WTC11 (cell line): Measurements from ENCODE around the gene FRRS1. TPM values are rescaled to one million over a fixed set of nuclear protein-coding genes. Genes with fewer than 3 reads are reported as not detected.

ENCODE experiments used
- ATAC-seq: fragments of 200-7000 bp; cut with Tn5 transposase; 2 replicates; pipeline ENCODE4 v1.10.0; 2021; ENCODE audit warnings: mild to moderate bottlenecking, moderate library complexity
- CTCF ChIA-PET: fragments of 300-600 bp; sonication (Branson Sonifier 250); formaldehyde crosslinking; loops from one replicate; lab custom pipeline; 2021; ENCODE audit warnings: antibody characterized with exemption; lab: Charles Lee
- POLR2A ChIA-PET: fragments of 350-600 bp; sonication (Branson Sonifier 250); formaldehyde crosslinking; loops from one replicate; lab custom pipeline; 2021; ENCODE audit warnings: antibody characterized with exemption; lab: Charles Lee
- DNase-seq: peaks from one replicate; pipeline ENCODE4 v3.0.0; 2021; ENCODE audit warnings: low spot score
- H3K27ac Mint-ChIP-seq: 2 replicates; pipeline ENCODE4 v1.8.0; 2021; ENCODE audit warnings: mixed read lengths
- H3K27me3 Mint-ChIP-seq: 2 replicates; pipeline ENCODE4 v1.8.0; 2021; ENCODE audit warnings: low read depth, mild to moderate bottlenecking, moderate library complexity, mixed read lengths
- H3K36me3 Mint-ChIP-seq: 2 replicates; pipeline ENCODE4 v1.8.0; 2021; ENCODE audit warnings: mixed read lengths
- H3K4me1 Mint-ChIP-seq: 2 replicates; pipeline ENCODE4 v1.8.0; 2022; ENCODE audit warnings: mixed read lengths
- H3K4me3 Mint-ChIP-seq: 2 replicates; pipeline ENCODE4 v1.8.0; 2021; ENCODE audit warnings: mild to moderate bottlenecking, moderate library complexity, mixed read lengths
- H3K9me3 Mint-ChIP-seq: 2 replicates; pipeline ENCODE4 v1.8.0; 2021; ENCODE audit warnings: mixed read lengths
- CBFB ChIP-seq: sonication (generic); formaldehyde crosslinking; IDR thresholded peaks from 2 replicates; pipeline ENCODE4 v1.8.1; 2022; ENCODE audit warnings: mild to moderate bottlenecking, low read depth, missing genetic modification reagents
- FOXP1 ChIP-seq: sonication (generic); formaldehyde crosslinking; IDR thresholded peaks from 2 replicates; pipeline ENCODE4 v1.8.0; 2022; ENCODE audit warnings: missing genetic modification reagents, mild to moderate bottlenecking, moderate library complexity, borderline replicate concordance
- HMGA2 ChIP-seq: fragments of 250-450 bp; sonication (Bioruptor Pico); IDR thresholded peaks from 2 replicates; pipeline ENCODE4 v1.4.0; 2021; ENCODE audit warnings: mild to moderate bottlenecking, moderate library complexity
- IRF2 ChIP-seq: sonication (generic); formaldehyde crosslinking; IDR thresholded peaks from 2 replicates; pipeline ENCODE4 v1.8.0; 2022; ENCODE audit warnings: low read depth, missing genetic modification reagents, borderline replicate concordance
- NFYB ChIP-seq: sonication (generic); formaldehyde crosslinking; conservative IDR thresholded peaks from 2 replicates; pipeline ENCODE4 v1.8.0; 2022; ENCODE audit warnings: low read depth, missing genetic modification reagents
- SP1 ChIP-seq: sonication (generic); formaldehyde crosslinking; conservative IDR thresholded peaks from 2 replicates; pipeline ENCODE4 v1.8.1; 2022; ENCODE audit warnings: missing genetic modification reagents
- TEAD4 ChIP-seq: sonication (generic); formaldehyde crosslinking; IDR thresholded peaks from 2 replicates; pipeline ENCODE4 v1.8.0; 2022; ENCODE audit warnings: mild to moderate bottlenecking, missing genetic modification reagents
- ZNF219 ChIP-seq: sonication (generic); formaldehyde crosslinking; IDR thresholded peaks from 2 replicates; pipeline ENCODE4 v1.8.0; 2023; ENCODE audit warnings: missing genetic modification reagents, mild to moderate bottlenecking, borderline replicate concordance
- ZNF396 ChIP-seq: fragments of 250-450 bp; sonication (Bioruptor Pico); IDR thresholded peaks from 2 replicates; pipeline ENCODE4 v1.8.0; 2021; ENCODE audit warnings: mild to moderate bottlenecking, moderate library complexity, borderline replicate concordance
- total RNA-seq: library from RNA; stranded (reverse); gene quantifications from 3 replicates; pipeline ENCODE4 v1.2.3, GENCODE V29; 2021
- TF ChIP-seq, protein P1 (sequence below): fragments of 250-450 bp; sonication (Bioruptor Pico); IDR thresholded peaks from 2 replicates; pipeline ENCODE4 v1.9.0; 2021; ENCODE audit warnings: moderate library complexity, mild to moderate bottlenecking, inconsistent platforms, borderline replicate concordance
- TF ChIP-seq, protein P2 (sequence below): fragments of 250-450 bp; sonication (Bioruptor Pico); IDR thresholded peaks from 2 replicates; pipeline ENCODE4 v2.1.2; 2022; ENCODE audit warnings: mild to moderate bottlenecking, moderate library complexity
- TF ChIP-seq, protein P3 (sequence below): sonication (generic); formaldehyde crosslinking; IDR thresholded peaks from 2 replicates; pipeline ENCODE4 v1.8.0; 2023; ENCODE audit warnings: mild to moderate bottlenecking, missing genetic modification reagents
- TF ChIP-seq, protein P4 (sequence below): sonication (generic); formaldehyde crosslinking; IDR thresholded peaks from 2 replicates; pipeline ENCODE4 v1.8.0; 2022; ENCODE audit warnings: mild to moderate bottlenecking, missing genetic modification reagents

Gene FRRS1
- total RNA-seq, 1 experiment from 2014 or later, result 6.2 TPM

DNA sequence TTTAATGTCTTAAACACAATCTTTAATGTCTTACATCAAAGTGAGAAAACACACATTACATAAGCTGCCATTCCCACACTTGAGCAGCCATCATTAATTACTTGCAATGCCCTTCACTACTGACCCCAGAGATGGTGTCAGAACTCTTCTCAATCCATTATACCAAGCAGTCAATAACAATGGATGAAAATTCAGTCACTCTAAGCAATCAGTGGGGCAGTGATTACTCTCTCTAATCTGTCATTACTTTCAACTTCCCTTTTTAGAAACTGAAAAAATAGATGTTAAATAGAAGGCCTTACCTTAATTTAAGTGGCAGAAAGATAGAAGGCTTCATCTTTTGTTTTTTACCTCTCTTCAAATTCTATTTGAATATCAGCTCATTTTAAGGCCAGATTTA lies 9.7 kb upstream of the FRRS1 start:
- ChIA-PET CTCF (no interaction called here), POLR2A (no interaction called here)
- Mint-ChIP-seq H3K9me3 (no peaks in the 10 kb centered on the region), H3K27ac (no peak overlapping the region), H3K4me1 (0 out of 2 replicates have a peak, but pooled peaks cover 3% of the 10 kb centered on the region), H3K27me3 (no peaks in the 10 kb centered on the region), H3K4me3 (no peak overlapping the region), H3K36me3 (no peaks in the 10 kb centered on the region)
- TF ChIP-seq HMGA2 (CRISPR knock-in tag), result no peak
- TF ChIP-seq NFYB (CRISPR knock-in tag), result no peak
- no peak for TF ChIP-seq ZNF219 (CRISPR knock-in tag)
- TF ChIP-seq CBFB (CRISPR knock-in tag), result no peak
- TF ChIP-seq, protein P1, sequence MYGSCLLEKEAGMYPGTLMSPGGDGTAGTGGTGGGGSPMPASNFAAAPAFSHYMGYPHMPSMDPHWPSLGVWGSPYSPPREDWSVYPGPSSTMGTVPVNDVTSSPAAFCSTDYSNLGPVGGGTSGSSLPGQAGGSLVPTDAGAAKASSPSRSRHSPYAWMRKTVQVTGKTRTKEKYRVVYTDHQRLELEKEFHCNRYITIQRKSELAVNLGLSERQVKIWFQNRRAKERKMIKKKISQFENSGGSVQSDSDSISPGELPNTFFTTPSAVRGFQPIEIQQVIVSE (CRISPR knock-in tag), result no peak
- no peak; the same call in 1 of the 2 replicates for ATAC-seq
- DNase-seq, result no peak

DNA sequence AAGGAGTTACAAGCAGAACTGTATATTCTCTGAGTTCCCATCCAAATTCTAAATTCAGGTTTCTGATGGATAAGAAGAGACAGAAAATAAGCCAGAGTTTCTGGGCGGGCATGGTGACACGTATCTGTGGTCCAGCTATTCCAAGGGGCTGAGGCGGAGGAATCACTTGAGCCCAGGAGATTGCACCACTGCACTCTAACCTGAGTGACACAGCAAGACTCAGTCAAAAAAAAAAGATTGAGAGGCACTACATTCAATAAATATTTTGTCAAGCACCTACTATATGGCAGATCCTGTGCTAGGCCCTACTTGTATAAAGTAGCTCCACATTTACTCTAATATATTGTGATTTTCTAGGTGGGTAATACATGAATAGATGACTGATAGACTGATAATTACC lies 6.4 kb upstream of the FRRS1 start:
- CTCF ChIA-PET, result no interaction called here
- TF ChIP-seq TEAD4 (CRISPR knock-in tag) (no peak), SP1 (CRISPR knock-in tag) (no peak)
- TF ChIP-seq, protein P2, sequence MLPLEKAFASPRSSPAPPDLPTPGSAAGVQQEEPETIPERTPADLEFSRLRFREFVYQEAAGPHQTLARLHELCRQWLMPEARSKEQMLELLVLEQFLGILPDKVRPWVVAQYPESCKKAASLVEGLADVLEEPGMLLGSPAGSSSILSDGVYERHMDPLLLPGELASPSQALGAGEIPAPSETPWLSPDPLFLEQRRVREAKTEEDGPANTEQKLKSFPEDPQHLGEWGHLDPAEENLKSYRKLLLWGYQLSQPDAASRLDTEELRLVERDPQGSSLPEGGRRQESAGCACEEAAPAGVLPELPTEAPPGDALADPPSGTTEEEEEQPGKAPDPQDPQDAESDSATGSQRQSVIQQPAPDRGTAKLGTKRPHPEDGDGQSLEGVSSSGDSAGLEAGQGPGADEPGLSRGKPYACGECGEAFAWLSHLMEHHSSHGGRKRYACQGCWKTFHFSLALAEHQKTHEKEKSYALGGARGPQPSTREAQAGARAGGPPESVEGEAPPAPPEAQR (CRISPR knock-in tag), result no peak
- TF ChIP-seq, protein P3, sequence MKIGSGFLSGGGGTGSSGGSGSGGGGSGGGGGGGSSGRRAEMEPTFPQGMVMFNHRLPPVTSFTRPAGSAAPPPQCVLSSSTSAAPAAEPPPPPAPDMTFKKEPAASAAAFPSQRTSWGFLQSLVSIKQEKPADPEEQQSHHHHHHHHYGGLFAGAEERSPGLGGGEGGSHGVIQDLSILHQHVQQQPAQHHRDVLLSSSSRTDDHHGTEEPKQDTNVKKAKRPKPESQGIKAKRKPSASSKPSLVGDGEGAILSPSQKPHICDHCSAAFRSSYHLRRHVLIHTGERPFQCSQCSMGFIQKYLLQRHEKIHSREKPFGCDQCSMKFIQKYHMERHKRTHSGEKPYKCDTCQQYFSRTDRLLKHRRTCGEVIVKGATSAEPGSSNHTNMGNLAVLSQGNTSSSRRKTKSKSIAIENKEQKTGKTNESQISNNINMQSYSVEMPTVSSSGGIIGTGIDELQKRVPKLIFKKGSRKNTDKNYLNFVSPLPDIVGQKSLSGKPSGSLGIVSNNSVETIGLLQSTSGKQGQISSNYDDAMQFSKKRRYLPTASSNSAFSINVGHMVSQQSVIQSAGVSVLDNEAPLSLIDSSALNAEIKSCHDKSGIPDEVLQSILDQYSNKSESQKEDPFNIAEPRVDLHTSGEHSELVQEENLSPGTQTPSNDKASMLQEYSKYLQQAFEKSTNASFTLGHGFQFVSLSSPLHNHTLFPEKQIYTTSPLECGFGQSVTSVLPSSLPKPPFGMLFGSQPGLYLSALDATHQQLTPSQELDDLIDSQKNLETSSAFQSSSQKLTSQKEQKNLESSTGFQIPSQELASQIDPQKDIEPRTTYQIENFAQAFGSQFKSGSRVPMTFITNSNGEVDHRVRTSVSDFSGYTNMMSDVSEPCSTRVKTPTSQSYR (CRISPR knock-in tag), result no peak
- H3K27ac Mint-ChIP-seq, result no peak overlapping the region
- 0 out of 2 replicates have a peak, but pooled peaks cover 4% of the 10 kb centered on the region for H3K27me3 Mint-ChIP-seq
- H3K4me3 Mint-ChIP-seq, result no peak overlapping the region
- H3K9me3 Mint-ChIP-seq, result no peaks in the 10 kb centered on the region
- ATAC-seq (no peak), DNase-seq (no peak)
- POLR2A ChIA-PET, result no interaction called here
- H3K36me3 Mint-ChIP-seq, result no peaks in the 10 kb centered on the region
- H3K4me1 Mint-ChIP-seq, result peaks cover 4% of the 10 kb centered on the region; the same call in 1 of the 2 replicates

DNA sequence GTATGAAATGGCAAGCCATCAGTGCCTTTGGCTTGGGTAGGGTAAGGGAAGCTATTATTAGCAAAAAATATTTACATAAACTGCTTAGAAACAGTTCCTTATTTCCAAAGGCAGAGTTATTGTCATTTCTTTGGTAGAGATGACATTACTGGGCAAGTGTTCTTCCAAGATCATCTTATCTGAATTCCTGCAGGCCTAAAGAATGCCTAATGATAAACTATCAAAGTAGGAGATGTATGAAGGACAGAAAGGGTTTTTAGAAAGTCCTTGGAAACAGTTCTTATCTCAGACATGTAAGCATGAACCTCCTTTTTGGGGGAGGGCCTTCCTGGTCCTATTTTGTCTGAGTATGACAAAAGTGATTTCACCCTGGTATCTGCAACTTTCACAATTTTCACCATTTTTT lies 5.1 kb upstream of the FRRS1 start:
- POLR2A ChIA-PET, result no interaction called here
- H3K27me3 Mint-ChIP-seq, result 0 out of 2 replicates have a peak, but pooled peaks cover 4% of the 10 kb centered on the region
- no peak overlapping the region for H3K4me3 Mint-ChIP-seq
- CTCF ChIA-PET, result interaction anchor here (0.7 kb wide), 1 partner anchor 1185 kb away, joined by 3 read pairs; no protein-coding TSS in a partner anchor
- DNase-seq (no peak), ATAC-seq (no peak)
- H3K9me3 Mint-ChIP-seq, result no peaks in the 10 kb centered on the region
- H3K36me3 Mint-ChIP-seq, result no peaks in the 10 kb centered on the region
- H3K4me1 Mint-ChIP-seq, result peaks cover 13% of the 10 kb centered on the region
- TF ChIP-seq ZNF396 (CRISPR knock-in tag) (no peak), FOXP1 (CRISPR knock-in tag) (no peak), IRF2 (CRISPR knock-in tag) (no peak)
- TF ChIP-seq, protein P4, sequence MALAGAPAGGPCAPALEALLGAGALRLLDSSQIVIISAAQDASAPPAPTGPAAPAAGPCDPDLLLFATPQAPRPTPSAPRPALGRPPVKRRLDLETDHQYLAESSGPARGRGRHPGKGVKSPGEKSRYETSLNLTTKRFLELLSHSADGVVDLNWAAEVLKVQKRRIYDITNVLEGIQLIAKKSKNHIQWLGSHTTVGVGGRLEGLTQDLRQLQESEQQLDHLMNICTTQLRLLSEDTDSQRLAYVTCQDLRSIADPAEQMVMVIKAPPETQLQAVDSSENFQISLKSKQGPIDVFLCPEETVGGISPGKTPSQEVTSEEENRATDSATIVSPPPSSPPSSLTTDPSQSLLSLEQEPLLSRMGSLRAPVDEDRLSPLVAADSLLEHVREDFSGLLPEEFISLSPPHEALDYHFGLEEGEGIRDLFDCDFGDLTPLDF (CRISPR knock-in tag), result no peak
- H3K27ac Mint-ChIP-seq, result no peak overlapping the region
